GM19395 (cell line): ENCODE data around the gene HOXA7.

ENCODE experiments used
- ATAC-seq: cut with Tn5 transposase; IDR thresholded peaks from one replicate; pipeline ENCODE4 v1.9.1; 2021; ENCODE audit warnings: mild to moderate bottlenecking, moderate library complexity; ENCODE audit not compliant: unreplicated experiment

The HOXA7 gene

DNA sequence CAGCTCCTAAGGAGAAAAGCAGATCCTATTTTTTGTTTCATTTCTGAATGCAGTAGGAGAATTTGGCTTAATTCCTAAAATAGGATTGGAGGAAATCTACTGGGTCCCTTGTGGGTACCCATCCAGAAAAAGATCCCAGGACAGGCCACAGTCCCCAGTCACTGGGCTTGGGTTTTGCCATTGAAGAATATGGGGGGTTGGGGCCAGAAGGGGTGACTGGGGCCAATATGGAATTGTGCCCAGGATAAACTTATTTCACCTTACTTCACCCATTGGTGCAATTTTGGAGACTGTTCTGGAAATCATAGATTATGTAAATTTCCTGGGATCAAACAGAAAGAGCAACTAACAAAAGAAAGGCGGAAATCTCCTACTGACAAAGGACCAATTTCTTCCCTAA lies 18.0 kb downstream of the HOXA7 start:
- no peak for ATAC-seq

DNA sequence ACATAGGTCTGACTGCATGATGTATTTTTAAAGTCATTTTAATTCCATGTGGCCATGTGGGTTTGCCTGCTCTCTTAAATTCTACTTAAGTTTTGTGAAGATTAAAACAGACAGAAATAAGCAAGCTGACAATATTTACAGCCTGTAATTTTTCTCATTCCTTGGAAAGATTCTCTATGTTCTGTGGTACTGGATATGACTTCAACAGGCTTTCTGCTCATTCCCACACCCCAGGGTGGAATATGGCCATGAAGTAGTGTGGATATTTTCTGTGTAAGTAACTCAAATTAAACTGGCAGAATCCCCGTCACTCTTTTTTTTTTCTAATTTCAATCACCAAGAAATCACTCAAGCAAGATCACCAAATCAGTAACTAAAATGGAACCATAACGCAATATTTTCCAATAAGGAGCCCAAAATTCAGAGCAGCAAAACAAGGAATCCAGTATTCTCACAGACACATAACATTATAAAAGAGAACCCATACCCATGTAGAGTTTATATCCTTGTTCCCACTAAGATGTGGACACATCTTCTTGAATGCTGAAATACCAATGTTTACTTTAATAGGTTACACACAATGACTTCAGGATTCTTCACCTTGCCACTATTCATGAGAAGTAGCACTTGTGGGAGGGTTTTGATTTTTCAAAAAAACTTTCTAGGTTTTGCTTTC lies 18.7 kb downstream of the HOXA7 start:
- no peak for ATAC-seq

- ATAC-seq: no peak
These were observed 22.1 kb downstream of the HOXA7 start for GRCh38 chr7:27134392-27134791.

DNA sequence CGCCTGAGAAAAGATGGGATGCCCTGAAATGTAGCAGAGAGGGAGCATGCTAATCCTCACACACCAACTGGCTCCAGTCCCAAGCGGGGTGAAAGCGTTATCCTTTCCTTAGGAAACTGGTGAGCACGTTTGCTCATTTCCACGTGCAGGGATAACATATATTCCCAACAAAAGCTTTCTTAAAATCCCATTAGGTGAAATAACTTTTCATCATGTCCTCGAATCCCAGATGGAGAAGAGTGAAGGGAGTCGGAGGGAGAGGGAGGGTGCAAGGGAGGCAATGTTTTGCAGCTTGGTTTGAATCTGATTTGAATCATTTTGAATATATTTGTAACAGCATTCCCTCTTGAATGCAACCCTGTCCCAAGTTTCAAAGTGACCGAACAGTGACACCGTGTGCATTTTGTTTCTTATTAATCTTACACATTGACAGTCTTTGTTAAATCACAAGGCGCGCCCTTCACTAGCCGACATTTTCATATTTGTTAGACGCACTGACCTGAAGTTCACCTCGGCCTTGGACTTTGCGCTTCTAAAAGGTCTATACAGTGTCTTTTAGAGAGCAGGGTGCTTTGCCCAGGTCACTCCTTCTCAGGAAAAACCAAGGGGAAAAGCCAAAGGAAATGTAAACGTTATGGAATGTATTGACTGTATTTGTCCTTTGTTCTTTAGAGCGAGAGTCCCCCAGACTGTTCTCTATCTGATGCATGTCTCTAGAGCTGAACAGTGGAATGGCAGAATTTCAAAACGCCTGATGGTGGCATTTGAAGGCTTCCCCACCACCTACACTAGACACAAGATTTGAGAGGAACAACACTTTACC lies 22.9 kb downstream of the HOXA7 start:
- no peak for ATAC-seq

- ATAC-seq: no peak
These were observed 23.5 kb downstream of the HOXA7 start for GRCh38 chr7:27132978-27133377.

DNA sequence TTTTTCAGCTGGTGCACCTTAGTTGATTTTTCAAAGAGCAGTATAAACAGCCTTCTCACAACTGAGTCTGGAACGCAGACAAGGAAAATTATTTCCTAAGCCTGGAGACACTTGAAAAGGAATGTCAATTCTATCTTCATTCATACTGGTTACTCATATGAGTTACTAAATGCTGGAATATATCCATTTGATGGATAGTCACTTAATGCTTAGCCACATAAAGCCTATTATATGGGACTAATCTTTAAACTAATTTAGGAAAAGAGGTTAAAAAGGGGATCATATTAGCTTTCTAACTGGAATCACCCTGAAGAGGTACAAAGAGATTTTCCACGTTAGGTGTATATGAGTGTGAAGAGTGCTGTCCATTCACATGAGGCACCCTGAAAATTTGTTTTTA lies 24.3 kb downstream of the HOXA7 start:
- ATAC-seq: no peak

DNA sequence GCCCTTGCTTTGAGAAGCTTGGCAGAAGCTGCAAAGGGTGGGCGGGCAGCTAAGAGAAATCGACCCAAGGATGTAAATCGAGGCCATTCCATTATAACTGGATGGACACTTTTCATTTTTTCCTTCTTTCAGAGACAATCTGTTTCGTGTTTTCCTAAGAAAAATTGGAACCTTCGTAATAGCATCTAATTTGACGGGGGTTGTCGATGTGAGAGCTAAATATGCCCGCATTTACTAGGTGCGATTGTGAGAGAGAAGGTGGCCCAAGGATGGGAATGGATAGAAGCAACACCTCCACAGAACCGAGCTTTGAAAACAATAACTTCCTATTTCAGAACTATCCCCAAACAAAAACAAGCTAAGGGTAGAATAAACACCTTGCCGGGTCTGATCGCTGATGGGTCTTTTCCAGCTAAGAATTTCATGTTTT lies 25.1 kb downstream of the HOXA7 start:
- no peak for ATAC-seq

DNA sequence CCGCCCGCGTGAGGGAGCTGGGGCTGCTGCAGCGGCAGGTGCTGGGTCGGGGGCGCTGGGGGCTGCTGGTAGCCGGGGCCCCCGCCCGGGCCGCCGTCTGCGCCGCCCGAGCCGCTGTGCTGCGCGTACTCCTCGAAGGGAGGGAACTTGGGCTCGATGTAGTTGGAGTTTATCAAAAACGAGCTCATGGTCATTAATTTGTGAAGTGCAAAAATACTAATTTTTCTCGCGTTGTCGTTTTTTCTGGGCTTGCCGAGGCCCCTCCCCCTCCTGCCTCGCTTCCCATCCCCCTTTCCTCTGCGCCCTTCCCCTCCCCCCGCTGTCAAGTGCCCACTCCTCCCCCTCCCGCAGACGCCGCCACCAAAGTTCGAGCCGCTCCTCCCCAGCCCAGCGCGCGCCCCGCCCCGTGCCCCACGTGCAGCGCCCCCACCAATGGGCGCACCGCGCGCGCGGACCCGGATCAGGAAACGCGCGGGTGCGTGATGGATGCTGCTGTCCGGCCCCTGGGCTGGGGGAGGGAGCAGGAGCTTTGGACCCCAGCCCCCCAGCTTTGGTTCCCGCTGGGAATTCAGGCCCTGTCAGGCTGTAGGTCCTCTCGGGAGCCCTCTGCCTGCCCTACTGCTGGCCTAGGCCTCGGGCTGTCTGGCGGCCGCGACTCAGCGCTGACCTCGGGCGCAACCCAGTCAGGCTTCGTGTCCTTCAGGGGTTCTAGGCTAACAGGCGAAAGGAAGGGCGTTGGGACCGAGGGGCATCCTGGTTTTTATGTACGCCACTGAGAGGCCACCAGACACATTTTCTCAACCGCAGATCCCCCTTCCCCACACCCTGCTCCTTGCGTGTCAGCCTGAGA lies 25.7 kb downstream of the HOXA7 start, which contains the start of gene HOXA4:
HOXA4 (minus strand) TSS at position 218 of the 850 bp plus-strand sequence; CDS start at position 194, 24 bp downstream.
- ATAC-seq: no peak

DNA sequence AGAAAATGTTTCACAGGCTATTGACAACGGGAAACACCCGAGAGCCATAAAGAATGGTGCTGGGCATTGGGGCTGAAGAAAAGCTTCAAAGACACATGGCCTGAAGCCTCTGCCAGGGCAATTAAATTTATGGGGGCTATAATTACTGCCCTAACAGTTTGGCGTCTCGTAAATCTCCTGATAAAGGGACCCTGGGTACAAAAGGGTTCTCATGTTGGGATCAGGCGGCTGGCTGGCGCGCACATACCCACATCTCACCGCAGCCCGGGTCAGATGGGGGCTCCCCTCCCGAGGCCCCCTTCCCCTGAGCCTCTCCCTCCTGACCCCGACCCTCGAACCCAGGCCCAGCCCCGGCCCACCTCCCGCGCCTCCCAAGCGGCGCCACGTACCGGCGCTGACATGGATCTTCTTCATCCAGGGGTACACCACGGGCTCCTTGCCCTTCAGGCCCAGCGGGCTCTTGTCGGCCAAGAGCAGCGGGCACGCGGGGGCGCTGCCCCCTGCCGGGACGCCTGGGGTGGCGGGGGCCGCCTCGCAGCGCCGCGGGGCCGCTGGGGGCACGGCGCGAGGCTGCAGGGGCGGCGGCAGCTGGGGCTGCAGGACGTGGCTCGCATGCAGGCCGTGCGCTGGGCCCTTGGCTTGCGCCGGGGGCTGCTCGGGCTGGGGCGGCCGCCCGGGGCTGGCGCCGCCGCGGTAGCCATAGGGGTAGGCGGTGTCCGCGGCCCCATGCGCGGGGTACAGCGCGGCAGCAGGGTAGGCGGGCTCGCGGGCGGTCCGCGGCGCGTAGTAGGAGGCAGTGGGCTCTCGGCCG lies 26.5 kb downstream of the HOXA7 start:
- no peak for ATAC-seq

DNA sequence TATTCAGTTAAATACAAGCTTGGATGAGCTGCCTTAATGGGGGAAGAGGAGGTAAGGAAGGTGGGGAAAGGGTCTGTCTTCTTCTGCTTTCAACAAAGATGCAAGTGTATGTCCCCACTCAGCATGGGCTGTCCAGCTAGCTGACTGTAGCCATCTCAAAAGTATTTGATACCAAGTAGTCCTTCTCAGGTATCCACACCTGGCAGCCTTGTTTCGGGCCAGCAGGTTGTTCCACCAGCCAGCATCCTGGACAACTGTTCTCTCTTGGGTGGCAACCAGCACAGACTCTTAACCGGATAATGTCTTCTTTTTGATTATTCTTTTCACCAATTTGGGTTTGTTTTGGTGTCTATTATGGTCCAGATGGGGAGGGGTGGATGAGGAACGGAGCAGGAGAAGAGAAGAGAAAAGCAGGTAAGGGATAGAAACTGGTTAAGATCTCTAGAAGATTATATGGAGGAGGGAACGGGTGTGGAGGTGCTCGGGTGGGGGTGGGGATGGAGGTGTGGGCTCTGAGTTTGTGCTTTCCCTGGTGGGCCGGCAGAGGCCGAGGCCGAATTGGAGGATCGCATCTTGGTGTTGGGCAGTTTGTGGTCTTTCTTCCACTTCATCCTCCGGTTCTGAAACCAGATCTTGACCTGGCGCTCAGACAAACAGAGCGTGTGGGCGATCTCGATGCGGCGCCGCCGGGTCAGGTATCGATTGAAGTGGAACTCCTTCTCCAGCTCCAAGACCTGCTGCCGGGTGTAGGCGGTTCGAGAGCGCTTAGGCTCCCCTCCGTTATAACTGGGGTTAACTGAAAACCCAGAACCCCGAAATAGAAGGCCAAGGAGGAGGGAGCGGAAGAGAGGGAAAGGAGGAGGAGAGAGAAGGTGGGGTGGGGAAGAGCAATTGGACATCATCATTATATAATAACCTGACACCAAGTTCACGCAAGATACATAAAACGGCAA lies 27.4 kb downstream of the HOXA7 start:
- no peak for ATAC-seq

- no peak for ATAC-seq
These were observed 28.4 kb downstream of the HOXA7 start for GRCh38 chr7:27128034-27128433.

DNA sequence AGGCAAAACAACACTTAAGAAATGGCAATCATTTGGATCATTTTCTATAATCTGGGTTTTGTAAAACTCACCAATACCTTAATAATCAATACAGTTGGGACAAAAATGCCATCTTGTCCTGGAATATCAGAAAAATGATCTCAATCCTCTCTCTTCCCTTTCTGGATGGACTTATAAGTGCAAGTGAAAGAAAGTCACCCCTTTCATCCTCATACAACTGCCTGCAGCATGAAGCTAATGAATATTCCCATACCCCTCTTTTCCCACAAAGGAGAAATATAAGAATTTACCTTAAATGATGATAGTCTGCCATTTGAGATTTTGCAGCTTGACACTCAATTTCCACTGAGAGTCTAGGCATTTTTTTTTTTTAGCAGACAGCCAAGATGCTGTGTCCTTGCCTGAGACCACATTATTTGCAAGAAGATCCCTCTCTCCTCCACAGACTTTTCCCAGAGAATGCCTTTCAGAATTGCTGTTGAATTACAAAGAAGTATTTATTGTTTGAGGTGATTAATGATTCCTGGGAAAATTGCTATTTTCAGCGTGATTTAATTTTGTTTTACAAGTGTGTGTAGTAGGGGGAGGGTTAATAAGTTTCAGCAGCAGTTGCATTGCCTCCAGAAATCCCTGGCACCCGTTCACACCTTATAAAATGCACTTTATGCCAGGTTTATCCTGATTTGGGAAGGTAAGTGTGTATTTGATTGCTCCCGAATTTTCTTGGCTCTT lies 29.7 kb downstream of the HOXA7 start:
- no peak for ATAC-seq

- no peak for ATAC-seq
These were observed 30.5 kb downstream of the HOXA7 start for GRCh38 chr7:27125986-27126394.

GRCh38 chr7:27124902-27125689 lies 31.4 kb downstream of the HOXA7 start:
- ATAC-seq: no peak

GRCh38 chr7:27124096-27124901 lies 32.2 kb downstream of the HOXA7 start:
- no peak for ATAC-seq

DNA sequence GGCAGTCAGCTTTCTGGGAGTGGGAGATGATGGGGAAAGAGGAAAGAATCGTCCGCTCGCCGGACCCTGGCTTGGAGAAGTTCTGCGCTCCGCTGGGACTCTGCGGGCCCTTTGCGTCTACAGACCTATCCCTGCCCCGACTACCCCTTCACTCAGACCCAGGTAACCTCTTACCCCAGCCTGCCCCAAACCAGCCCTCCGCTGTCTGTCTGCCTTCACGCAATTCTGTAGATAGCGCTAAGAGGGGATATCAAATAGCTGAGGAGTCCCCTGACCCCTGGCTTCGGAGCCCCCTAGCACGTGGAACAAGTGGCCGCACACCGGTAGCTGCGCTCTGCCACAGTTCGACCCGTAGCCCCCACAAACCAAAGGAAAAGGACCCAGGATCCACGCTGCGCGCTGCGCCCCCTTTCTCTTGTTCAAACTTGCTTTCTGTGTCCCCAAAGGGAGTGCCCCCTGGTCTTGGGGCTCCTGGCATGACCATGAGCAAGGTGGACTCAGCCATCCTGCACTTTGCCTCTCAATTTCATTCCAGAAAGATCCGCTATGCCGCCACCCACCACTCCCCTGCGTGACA lies 32.9 kb downstream of the HOXA7 start:
- no peak for ATAC-seq

GRCh38 chr7:27123007-27123476 lies 33.4 kb downstream of the HOXA7 start:
- no peak for ATAC-seq
